ENCODE data around the gene CCNL2. TPM values are rescaled to one million over a fixed set of nuclear protein-coding genes. Genes with fewer than 3 reads are reported as not detected.

The CCNL2 gene
- total and polyA plus RNA-seq, 8 donors = 33.4 to 739 (median 277) TPM

DNA sequence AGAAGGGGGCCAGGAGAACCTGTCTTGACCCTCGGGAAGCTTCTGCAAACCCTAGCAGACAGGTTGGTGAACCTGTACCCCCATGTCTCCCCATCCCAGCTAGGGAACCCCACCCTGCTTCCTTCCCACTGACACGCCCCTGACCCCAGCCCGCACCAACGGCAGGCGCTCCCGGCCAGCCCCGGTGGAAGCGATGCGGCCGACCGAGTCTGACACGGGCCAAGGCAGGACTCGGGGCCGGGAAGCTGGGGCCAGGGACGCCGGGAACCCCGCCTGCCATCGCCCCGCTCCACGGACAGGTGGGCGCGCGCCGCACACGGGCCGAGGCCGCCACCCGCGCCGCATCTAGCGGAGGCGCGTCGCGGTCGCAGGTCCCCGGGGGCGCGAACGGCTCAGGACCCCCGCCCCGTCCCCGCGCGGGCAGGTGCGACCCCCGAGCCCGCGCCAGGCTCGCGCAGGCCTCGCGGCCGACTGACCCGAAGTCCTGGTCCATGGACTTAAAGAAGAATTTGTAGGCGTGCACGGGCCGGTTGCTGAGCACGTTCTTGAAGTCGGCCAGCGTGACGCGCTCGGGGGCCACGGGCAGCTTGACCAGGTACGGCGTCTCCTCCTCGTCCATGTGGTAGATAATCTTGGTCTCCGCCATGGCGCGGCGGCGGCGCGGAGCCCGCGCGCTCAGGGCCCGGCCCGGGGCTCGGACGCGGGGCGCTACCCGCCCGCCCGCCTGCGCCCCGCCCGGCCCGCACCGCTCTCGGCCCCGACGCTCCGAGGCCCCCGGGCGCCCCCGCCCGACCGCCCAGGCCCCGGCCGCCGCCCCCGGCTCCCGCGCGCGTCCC, 50.5 kb downstream of the CCNL2 start:
- Histone ChIP-seq H3K27me3 (peaks cover 0 to 23% (median 11%) of the 10 kb centered on the region in 3 donors), H3K9me3 (no peaks in the 10 kb centered on the region), H3K4me1 (peaks cover 59 to 73% (median 72%) of the 10 kb centered on the region in 4 donors), H3K27ac (peak overlapping the region; percentile 82 to 92 (median 86)), H3K36me3 (peaks cover 0 to 9% (median 4%) of the 10 kb centered on the region in 4 donors), H3K4me3 (peak overlapping the region; percentile 63 to 74 (median 72))
- DNase-seq = peak in 1 of 2 donors; percentile 77
- intact Hi-C loops (cut with DNase I; ENCODE audit: low total_unique reads) = no loop called here
- WGBS, 5 donors = 0 to 1% (median 1%) methylated on average over 1 to 109 of the region's 109 CpGs
- no peak for TF ChIP-seq POLR2A (IDR thresholded peaks at IDR 0.05)
- no peak for TF ChIP-seq POLR2AphosphoS5 (IDR thresholded peaks at IDR 0.05)
- TF ChIP-seq, protein P1, sequence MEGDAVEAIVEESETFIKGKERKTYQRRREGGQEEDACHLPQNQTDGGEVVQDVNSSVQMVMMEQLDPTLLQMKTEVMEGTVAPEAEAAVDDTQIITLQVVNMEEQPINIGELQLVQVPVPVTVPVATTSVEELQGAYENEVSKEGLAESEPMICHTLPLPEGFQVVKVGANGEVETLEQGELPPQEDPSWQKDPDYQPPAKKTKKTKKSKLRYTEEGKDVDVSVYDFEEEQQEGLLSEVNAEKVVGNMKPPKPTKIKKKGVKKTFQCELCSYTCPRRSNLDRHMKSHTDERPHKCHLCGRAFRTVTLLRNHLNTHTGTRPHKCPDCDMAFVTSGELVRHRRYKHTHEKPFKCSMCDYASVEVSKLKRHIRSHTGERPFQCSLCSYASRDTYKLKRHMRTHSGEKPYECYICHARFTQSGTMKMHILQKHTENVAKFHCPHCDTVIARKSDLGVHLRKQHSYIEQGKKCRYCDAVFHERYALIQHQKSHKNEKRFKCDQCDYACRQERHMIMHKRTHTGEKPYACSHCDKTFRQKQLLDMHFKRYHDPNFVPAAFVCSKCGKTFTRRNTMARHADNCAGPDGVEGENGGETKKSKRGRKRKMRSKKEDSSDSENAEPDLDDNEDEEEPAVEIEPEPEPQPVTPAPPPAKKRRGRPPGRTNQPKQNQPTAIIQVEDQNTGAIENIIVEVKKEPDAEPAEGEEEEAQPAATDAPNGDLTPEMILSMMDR (IDR thresholded peaks at IDR 0.05) = no peak
- TF ChIP-seq EP300 (IDR thresholded peaks at IDR 0.05) = no peak

DNA sequence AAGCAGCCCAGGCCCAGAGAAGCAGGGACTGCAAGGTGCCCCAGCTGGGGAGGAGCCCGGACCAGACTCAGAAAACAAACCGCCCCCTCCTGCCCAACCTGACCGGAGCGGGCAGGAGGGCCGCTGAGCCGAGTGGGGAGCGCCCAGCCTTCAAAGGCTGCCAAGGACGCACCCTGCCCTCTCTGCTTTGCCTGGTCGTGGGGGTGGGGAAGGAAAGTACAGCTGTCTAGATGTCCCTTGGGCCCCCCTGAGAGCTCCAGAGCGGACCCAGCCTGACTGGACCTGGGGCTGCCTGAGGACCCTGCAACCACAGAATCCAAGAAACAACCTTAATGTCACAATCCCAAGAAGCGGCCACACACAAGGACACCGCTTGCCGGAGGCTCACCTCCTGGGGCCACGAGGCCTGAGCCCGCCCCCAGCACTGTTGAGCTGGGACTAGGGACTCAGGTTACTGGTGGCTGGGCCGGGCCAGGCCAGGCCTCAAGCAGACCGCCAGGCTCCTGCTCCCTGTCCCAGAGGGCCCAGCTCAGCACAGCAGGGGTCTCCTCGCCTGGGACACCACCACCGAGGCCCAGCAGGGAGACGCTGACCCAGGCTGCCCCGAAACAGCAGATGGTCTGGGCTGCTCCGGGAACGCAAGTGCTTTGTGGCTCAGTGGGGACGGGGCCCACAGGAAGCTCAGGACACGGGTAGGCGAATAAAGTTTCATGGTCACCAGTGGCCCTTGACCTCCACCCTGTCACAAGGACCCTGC, 51.3 kb downstream of the CCNL2 start:
- Histone ChIP-seq H3K4me3 (peak overlapping the region; percentile 63 to 74 (median 72)), H3K4me1 (peaks cover 51 to 73% (median 71%) of the 10 kb centered on the region in 4 donors), H3K9me3 (no peaks in the 10 kb centered on the region), H3K27me3 (peaks cover 0 to 15% (median 3%) of the 10 kb centered on the region in 3 donors), H3K36me3 (peaks cover 0 to 1% (median under 1%) of the 10 kb centered on the region in 4 donors), H3K27ac (peak overlapping the region; percentile 82 to 92 (median 86))
- DNase-seq = peak; percentile 77 to 85
- intact Hi-C loops (cut with DNase I; ENCODE audit: low total_unique reads) = no loop called here
- 17 to 33% (median 22%) methylated on average over 9 to 26 of the region's 26 CpGs for WGBS, 5 donors
- TF ChIP-seq POLR2A (IDR thresholded peaks at IDR 0.05) (no peak), POLR2AphosphoS5 (IDR thresholded peaks at IDR 0.05) (peak in 1 of 3 donors; percentile 40)

DNA sequence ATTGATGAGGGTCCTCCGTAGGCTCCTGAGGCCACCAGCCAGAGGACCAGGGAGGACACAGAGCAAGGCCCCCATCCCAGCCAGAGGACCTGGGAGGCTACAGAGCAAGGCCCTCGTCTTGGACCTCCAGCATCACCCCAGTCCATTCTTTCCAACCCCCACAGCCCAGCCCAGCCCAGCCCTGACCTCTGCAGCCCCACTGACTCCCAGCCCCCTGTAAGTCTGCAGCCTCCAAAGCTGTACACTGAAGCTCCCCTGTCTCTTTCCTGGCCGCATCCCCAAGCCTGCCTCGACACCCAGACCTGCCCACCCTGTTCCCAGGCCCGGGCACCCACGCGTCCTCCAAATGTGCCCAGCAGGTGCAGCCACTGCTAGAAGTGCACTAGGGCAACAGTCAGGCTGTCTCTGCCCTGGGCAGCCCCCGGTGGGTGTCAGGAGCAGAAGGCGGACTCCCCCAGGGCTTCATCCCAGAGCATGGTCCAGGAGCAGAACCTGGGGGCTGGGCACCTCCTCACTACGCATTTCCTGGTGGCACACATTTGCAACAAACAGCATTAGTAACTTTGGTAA, 52.0 kb downstream of the CCNL2 start:
- TF ChIP-seq POLR2AphosphoS5 (IDR thresholded peaks at IDR 0.05) (no peak), POLR2A (IDR thresholded peaks at IDR 0.05) (no peak), EP300 (IDR thresholded peaks at IDR 0.05) (no peak)
- TF ChIP-seq, protein P1 (IDR thresholded peaks at IDR 0.05) = no peak
- Histone ChIP-seq H3K27me3 (peaks cover 0 to 7% (median 0%) of the 10 kb centered on the region in 3 donors), H3K9me3 (no peaks in the 10 kb centered on the region), H3K4me3 (peak overlapping the region; percentile 63 to 74 (median 72)), H3K27ac (peak overlapping the region; percentile 82 to 92 (median 86)), H3K36me3 (peaks cover 0 to 5% (median 3%) of the 10 kb centered on the region in 4 donors), H3K4me1 (peaks cover 50 to 70% (median 67%) of the 10 kb centered on the region in 4 donors)
- 40 to 77% (median 56%) methylated on average over 9 to 10 of the region's 10 CpGs for WGBS, 5 donors
- intact Hi-C loops (cut with DNase I; ENCODE audit: low total_unique reads) = no loop called here
- no peak for DNase-seq

DNA sequence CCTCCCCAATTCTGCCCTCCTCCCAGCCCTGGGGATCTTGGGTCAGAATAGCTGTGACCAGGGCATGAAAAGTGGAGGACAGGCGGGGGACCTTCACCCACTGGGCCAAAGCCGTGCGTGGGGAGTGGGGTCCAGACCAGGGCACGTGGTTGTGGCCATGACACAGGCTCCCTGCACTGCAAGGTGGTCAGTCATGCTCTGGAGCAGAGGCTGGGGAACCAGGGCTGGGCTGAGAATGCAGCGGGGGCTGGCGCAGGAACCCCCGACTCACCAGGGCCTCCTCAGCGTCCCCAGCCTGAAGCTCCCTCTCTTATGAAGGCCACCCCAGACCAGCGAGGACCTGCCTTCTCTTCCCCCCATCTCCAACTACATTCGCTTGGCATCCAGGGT, 52.6 kb downstream of the CCNL2 start:
- no peak for DNase-seq
- Histone ChIP-seq H3K27me3 (peaks cover 0 to 1% (median 0%) of the 10 kb centered on the region in 3 donors), H3K4me3 (peak overlapping the region in 2 of 4 donors; percentile 72 to 74), H3K4me1 (peaks cover 47 to 64% (median 61%) of the 10 kb centered on the region in 4 donors), H3K9me3 (no peaks in the 10 kb centered on the region), H3K27ac (peak overlapping the region; percentile 82 to 92 (median 86)), H3K36me3 (peaks cover 5 to 11% (median 9%) of the 10 kb centered on the region in 4 donors)
- 79 to 90% (median 87%) methylated on average over 9 to 10 of the region's 10 CpGs for WGBS, 5 donors
- intact Hi-C loops (cut with DNase I; ENCODE audit: low total_unique reads) = no loop called here
- TF ChIP-seq EP300 (IDR thresholded peaks at IDR 0.05) (no peak), POLR2A (IDR thresholded peaks at IDR 0.05) (no peak), POLR2AphosphoS5 (IDR thresholded peaks at IDR 0.05) (no peak)
- TF ChIP-seq, protein P1 (IDR thresholded peaks at IDR 0.05) = no peak
